Amygdala (tissue), 56 donors: ENCODE measurements around the gene HRCT1.
A peak's percentile ranks its signal among the peaks of the same experiment; 100 is the strongest.

Experiments used
- DNase-seq, 56 donors: peaks; one replicate each; lab custom pipeline; 2025; lab: John Stamatoyannopoulos, UW

Gene HRCT1

GRCh38 chr9:35938474-35939356, 32.7 kb downstream of the HRCT1 start:
- no peak for DNase-seq

DNA sequence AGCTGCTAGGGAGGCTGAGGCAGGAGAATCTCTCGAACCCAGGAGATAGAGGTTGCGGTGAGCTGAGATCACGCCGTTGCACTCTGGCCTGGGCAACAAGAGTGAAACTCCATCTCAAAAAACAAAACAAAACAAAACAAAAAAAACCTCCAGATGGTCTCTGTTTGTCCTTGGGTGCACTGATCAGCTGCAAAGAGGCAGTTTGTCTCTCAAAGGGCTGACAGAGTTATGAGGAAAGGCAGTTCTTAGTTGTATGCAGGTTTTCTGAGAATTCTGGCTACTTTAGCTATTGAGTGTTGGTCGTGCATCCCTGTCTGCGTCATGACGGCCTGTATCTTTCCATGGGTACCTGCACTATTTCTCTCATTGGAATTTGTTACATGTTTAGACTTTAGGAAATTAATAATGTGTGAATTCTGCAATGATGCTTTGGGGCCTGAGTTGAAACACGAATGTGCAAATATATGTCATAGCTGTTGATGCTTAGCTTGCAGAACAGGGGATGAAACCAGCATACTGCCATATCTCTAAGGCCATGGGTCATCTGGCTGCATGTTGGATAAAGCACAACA, 33.8 kb downstream of the HRCT1 start:
- no peak for DNase-seq

- no peak for DNase-seq
Observed at GRCh38 chr9:35940458-35941407, 34.7 kb downstream of the HRCT1 start.

GRCh38 chr9:35942286-35942685, 36.3 kb downstream of the HRCT1 start:
- no peak for DNase-seq

DNA sequence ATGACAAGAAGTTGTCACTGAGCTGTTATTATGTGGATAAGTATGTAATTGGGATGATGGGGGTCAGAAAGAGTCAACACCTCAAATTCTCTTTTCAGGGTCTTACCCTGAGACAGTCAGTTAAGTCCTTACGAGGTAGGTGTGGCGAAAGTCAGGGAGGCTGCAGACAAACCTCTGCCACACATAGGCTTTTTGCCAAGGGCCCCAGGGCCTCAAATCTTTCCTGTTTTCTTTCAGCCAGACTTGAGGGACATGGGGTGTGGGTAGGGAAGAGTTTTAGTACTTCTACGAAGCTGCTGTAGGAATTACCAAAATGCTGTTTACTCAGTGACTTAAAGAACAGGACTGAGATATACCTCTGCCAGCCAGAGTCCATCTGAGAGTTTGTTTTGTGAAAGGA, 38.2 kb downstream of the HRCT1 start:
- DNase-seq = no peak

DNA sequence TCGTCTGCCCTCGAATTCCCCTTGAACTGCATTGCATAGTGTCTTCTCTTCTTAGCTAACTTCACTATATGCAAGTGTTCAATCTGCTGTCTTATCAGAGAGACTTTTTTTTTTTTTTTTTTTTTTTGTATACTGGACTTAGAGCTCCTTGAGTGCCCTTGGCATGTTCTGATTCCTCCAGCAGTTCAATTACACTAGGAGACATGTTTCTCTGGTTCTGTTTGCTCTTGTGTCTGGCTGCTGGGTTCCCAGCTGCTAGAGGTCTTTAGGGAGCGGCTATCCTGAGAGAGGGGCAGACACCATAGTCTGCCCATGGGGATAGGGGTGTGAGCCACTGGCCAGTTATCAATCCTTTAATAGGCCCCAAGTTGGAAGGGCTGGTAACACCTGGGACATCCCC, 38.8 kb downstream of the HRCT1 start:
- no peak for DNase-seq

DNA sequence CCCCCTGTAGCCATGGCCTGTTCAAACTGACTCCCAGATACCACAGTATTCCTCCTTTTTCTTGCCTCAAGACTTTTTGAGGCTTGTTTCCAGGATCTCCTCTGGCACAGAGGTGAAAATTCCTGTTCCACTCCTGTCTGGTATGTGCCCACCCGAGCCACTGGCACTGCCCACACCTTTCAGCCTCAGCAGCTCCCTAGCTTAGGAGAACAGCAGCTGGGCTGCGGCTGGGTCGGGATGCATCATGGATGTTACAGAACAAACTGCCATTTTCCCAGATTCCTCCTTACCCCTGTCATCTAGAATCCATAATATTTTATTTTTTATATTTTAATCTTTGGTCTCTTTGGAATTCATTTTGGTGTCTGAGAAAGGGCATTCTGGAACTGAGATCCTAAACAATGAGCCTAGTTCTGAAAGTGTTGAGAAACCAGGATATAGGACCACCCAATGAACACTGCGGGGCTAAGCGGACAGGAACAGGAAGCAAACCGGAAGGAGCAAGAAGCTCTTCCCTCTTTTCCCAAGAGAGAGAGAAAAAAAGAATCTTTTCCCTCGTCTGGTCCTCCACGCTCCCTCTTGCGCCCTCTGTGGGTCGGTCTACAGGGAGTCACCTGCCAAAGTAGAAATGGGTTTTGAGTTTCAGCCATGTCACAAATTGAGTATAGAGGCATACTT, 39.5 kb downstream of the HRCT1 start:
- DNase-seq = peak in 31 of 56 donors; percentile 6 to 72 (median 34)

GRCh38 chr9:35948451-35948850, 42.4 kb downstream of the HRCT1 start:
- DNase-seq = no peak

DNA sequence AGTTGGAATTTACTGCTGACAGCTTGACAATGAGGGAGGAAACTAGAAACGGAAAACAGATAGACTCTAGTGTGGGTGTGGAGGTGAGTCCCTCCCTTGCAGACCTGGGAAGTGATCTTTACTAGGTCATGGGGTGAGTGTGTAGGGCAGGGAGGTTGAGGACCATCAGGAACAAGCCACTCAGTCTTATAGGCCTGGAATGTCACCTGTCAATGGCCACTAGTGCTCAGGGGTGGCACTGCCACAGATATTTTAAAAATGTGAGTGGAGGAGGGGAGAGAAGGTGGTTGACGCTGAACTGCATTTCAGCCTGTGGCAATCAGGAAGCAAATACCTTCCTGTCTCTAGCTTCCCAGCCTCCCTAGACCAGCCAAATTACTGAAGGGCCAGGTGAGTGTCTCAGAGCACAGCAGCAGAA, 42.9 kb downstream of the HRCT1 start:
- DNase-seq = no peak

DNA sequence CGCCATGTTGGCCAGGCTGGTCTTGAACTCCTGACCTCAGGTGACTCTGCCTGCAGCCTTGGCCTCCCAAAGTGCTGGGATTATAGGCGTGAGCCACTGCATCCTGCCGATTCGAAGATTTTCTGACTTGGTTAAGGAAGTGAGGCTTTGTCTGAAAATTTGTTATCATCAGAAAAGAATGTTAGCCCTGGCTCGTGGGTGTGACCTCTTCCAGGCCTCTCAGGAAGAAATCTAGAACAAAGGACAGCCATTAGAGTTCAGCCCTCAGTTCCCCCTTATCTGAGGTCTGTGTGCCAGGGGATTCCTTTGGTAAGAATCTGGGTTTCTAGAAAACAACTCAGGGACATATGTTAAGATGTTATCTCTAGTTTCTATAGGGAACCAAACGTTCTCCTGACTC, 45.7 kb downstream of the HRCT1 start:
- DNase-seq = no peak

GRCh38 chr9:35952526-35953191, 46.7 kb downstream of the HRCT1 start:
- no peak for DNase-seq

DNA sequence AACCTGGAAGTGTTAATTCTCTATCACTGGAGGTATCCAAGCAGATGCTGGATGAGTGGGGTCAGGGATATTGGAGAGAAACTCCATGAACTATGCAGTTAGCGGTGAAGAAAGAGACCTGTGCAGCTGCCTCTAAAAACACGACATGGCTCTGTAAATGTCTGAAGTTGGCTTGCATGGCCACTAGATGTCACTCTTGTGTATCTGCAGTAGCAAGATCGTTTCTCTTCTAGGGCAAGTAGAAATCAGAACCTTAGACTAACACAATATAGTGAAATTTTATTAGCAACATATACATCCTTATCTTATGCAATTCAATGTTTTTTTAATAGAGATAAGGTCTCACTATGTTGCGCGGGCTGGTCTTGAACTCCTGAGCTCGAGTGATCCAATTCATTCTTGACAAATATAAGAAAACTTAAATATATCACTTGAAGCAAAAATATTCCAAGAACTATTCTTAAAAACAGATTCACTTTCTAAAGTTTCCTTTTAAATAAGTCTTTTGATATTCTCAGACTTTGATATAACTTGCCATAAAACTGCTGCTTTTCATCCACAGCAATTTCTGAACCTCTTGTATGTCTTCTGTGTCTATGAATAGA, 49.0 kb downstream of the HRCT1 start:
- peak in 25 of 56 donors; percentile 2 to 68 (median 16) for DNase-seq

DNA sequence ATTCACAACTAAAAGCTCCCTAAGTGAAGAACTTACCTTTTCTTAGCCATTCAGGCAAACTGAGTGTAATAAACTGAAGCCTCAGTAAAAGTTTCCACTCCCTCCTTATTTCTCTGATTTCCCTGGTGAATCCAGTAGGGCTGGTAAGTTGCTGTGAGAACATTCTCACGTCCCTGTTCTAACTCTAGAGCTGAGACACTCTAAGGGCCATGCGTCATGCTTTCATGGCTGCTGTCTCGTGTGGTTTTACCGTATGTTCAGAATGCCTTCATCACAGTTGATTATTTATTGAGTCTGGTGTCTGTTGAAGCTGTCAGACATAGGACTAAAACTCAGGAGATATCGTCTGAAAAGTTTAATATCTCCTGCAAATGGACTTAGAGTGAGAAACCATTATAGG, 50.6 kb downstream of the HRCT1 start:
- DNase-seq = no peak
